CD4-positive, CD25-positive, alpha-beta regulatory T cell (primary cell): Measurements from ENCODE around the gene BCKDK. TPM values are rescaled to one million over a fixed set of nuclear protein-coding genes. Genes with fewer than 3 reads are reported as not detected.
A peak's percentile ranks its signal among the peaks of the same experiment; 100 is the strongest.

Experiments used
- ATAC-seq, 2 donors: fragments of 150-1000 bp; cut with Tn5 transposase; one replicate each; pipeline ENCODE4 v1.10.0; 2021; ENCODE audit warnings: low read depth in 2 of 2, moderate number of reproducible peaks in 2 of 2, moderate library complexity in 1 of 2
- DNase-seq, 3 donors: peaks; one replicate each; pipeline versions ENCODE4 v3.0.0 to v3.0.0-alpha.2; 2012 to 2022; ENCODE audit warnings: mixed read lengths in 1 of 3
- H3K27ac ChIP-seq: one replicate; pipeline ENCODE4 v1.7.0; 2013; ENCODE audit warnings: mild to moderate bottlenecking, low read length; ENCODE audit not compliant: insufficient read depth, poor library complexity, severe bottlenecking
- H3K27me3 ChIP-seq: one replicate; pipeline ENCODE4 v1.7.0; 2013; ENCODE audit warnings: low read length; ENCODE audit not compliant: control insufficient read depth, insufficient read depth
- H3K36me3 ChIP-seq: one replicate; pipeline ENCODE4 v1.7.0; 2013; ENCODE audit warnings: mild to moderate bottlenecking, low read length, moderate library complexity; ENCODE audit not compliant: control insufficient read depth, insufficient read depth
- H3K4me1 ChIP-seq: 2 replicates; pipeline ENCODE4 v1.7.0; 2013; ENCODE audit warnings: mild to moderate bottlenecking, low read length; ENCODE audit not compliant: insufficient read depth, control insufficient read depth, poor library complexity, severe bottlenecking
- H3K4me3 ChIP-seq: one replicate; pipeline ENCODE4 v1.7.0; 2013; ENCODE audit warnings: low read depth, mild to moderate bottlenecking, low read length, moderate library complexity
- H3K9me3 ChIP-seq, 2 experiments: 1 replicate in 1 of 2; 2 replicates in 1 of 2; pipeline ENCODE4 v1.7.0; 2013; ENCODE audit warnings: low read length in 2 of 2, mild to moderate bottlenecking in 1 of 2, moderate library complexity in 1 of 2; ENCODE audit not compliant: control insufficient read depth in 2 of 2
- H3K27ac Mint-ChIP-seq, 3 donors: one replicate each; pipeline ENCODE4 v1.8.0; 2020 to 2022; ENCODE audit warnings: mild to moderate bottlenecking in 3 of 3, mixed read lengths in 3 of 3, moderate library complexity in 2 of 3
- H3K27me3 Mint-ChIP-seq: one replicate; pipeline ENCODE4 v1.8.0; 2022; ENCODE audit warnings: mild to moderate bottlenecking, mixed read lengths
- H3K36me3 Mint-ChIP-seq: one replicate; pipeline ENCODE4 v1.8.0; 2020; ENCODE audit warnings: mixed read lengths
- H3K4me1 Mint-ChIP-seq, 4 donors: one replicate each; pipeline ENCODE4 v1.8.0; 2020 to 2022; ENCODE audit warnings: mixed read lengths in 4 of 4, mild to moderate bottlenecking in 1 of 4
- H3K4me3 Mint-ChIP-seq, 4 donors: one replicate each; pipeline ENCODE4 v1.8.0; 2020 to 2022; ENCODE audit warnings: mild to moderate bottlenecking in 4 of 4, mixed read lengths in 4 of 4, moderate library complexity in 3 of 4
- H3K9me3 Mint-ChIP-seq, 7 donors: one replicate each; pipeline ENCODE4 v1.8.0; 2020 to 2022; ENCODE audit warnings: mixed read lengths in 7 of 7, mild to moderate bottlenecking in 3 of 7, moderate library complexity in 2 of 7
- polyA plus RNA-seq, 4 donors: library from polyadenylated mRNA; unstranded; fragments of 300-500 nt; fragmentation: Illumina TruSeq; gene quantifications; one replicate each; pipeline ENCODE4 v1.2.3, GENCODE V29; 2021
- total RNA-seq: library from RNA; stranded (reverse); gene quantifications from one replicate; pipeline ENCODE4 v1.2.3, GENCODE V29; 2022

The BCKDK gene
- total and polyA plus RNA-seq, 5 donors from 2014 or later: 8.2 to 24.7 (median 23.3) TPM

- Mint-ChIP-seq H3K9me3 (no peaks in the 10 kb centered on the region), H3K27me3 (no peaks in the 10 kb centered on the region), H3K36me3 (peaks cover 22% of the 10 kb centered on the region), H3K4me3 (peak overlapping the region in 1 of 4 donors; percentile 81), H3K27ac (peak overlapping the region in 1 of 3 donors; percentile 69), H3K4me1 (peaks cover 0 to 29% (median 2%) of the 10 kb centered on the region in 4 donors)
- Histone ChIP-seq H3K4me1 (peaks cover 2% of the 10 kb centered on the region), H3K27me3 (no peaks in the 10 kb centered on the region), H3K9me3 (no peaks in the 10 kb centered on the region), H3K27ac (no peak overlapping the region), H3K36me3 (peaks cover 29% of the 10 kb centered on the region), H3K4me3 (no peak overlapping the region)
- ATAC-seq (no peak), DNase-seq (no peak)
Measured at GRCh38 chr16:31082368-31083045, 25.7 kb upstream of the BCKDK start.

- H3K4me1 Mint-ChIP-seq: peaks cover 0 to 23% (median 2%) of the 10 kb centered on the region in 4 donors
- no peaks in the 10 kb centered on the region for H3K27me3 Mint-ChIP-seq
- Histone ChIP-seq H3K9me3 (no peaks in the 10 kb centered on the region), H3K4me3 (no peak overlapping the region), H3K27ac (no peak overlapping the region), H3K4me1 (peaks cover 2% of the 10 kb centered on the region), H3K27me3 (no peaks in the 10 kb centered on the region), H3K36me3 (peaks cover 23% of the 10 kb centered on the region)
- no peak for DNase-seq
- H3K36me3 Mint-ChIP-seq: peaks cover 16% of the 10 kb centered on the region
- H3K9me3 Mint-ChIP-seq: no peaks in the 10 kb centered on the region
- H3K27ac Mint-ChIP-seq: no peak overlapping the region
- H3K4me3 Mint-ChIP-seq: no peak overlapping the region
- ATAC-seq: no peak
Measured at GRCh38 chr16:31083081-31083480, 25.1 kb upstream of the BCKDK start.

GRCh38 chr16:31083556-31083955 lies 24.6 kb upstream of the BCKDK start:
- ATAC-seq: no peak
- H3K27ac ChIP-seq: no peak overlapping the region
- Mint-ChIP-seq H3K27me3 (no peaks in the 10 kb centered on the region), H3K27ac (peak overlapping the region in 1 of 3 donors; percentile 76), H3K4me1 (peaks cover 0 to 19% (median 2%) of the 10 kb centered on the region in 4 donors), H3K9me3 (no peaks in the 10 kb centered on the region), H3K4me3 (no peak overlapping the region), H3K36me3 (peaks cover 12% of the 10 kb centered on the region)
- no peaks in the 10 kb centered on the region for H3K27me3 ChIP-seq
- H3K36me3 ChIP-seq: peaks cover 19% of the 10 kb centered on the region
- DNase-seq: no peak
- H3K4me3 ChIP-seq: no peak overlapping the region
- H3K4me1 ChIP-seq: peaks cover 2% of the 10 kb centered on the region
- no peaks in the 10 kb centered on the region for H3K9me3 ChIP-seq

GRCh38 chr16:31083981-31084380 lies 24.2 kb upstream of the BCKDK start:
- Mint-ChIP-seq H3K9me3 (no peaks in the 10 kb centered on the region), H3K27ac (peak overlapping the region in 1 of 3 donors; percentile 76), H3K27me3 (no peaks in the 10 kb centered on the region), H3K36me3 (peaks cover 7% of the 10 kb centered on the region), H3K4me1 (peaks cover 0 to 15% (median 2%) of the 10 kb centered on the region in 4 donors), H3K4me3 (no peak overlapping the region)
- Histone ChIP-seq H3K27ac (no peak overlapping the region), H3K9me3 (no peaks in the 10 kb centered on the region), H3K4me1 (peaks cover 2% of the 10 kb centered on the region), H3K36me3 (peaks cover 17% of the 10 kb centered on the region), H3K4me3 (no peak overlapping the region), H3K27me3 (no peaks in the 10 kb centered on the region)
- ATAC-seq (no peak), DNase-seq (no peak)

GRCh38 chr16:31084584-31085302 lies 23.4 kb upstream of the BCKDK start:
- Mint-ChIP-seq H3K4me3 (no peak overlapping the region), H3K36me3 (peaks cover 6% of the 10 kb centered on the region), H3K27ac (no peak overlapping the region), H3K4me1 (peaks cover 0 to 13% (median 2%) of the 10 kb centered on the region in 4 donors), H3K9me3 (no peaks in the 10 kb centered on the region), H3K27me3 (no peaks in the 10 kb centered on the region)
- no peak overlapping the region for H3K4me3 ChIP-seq
- H3K4me1 ChIP-seq: peaks cover 2% of the 10 kb centered on the region
- no peak overlapping the region for H3K27ac ChIP-seq
- peaks cover 17% of the 10 kb centered on the region for H3K36me3 ChIP-seq
- no peaks in the 10 kb centered on the region for H3K27me3 ChIP-seq
- DNase-seq (no peak), ATAC-seq (no peak)
- H3K9me3 ChIP-seq: no peaks in the 10 kb centered on the region

- ATAC-seq (no peak), DNase-seq (no peak)
- no peaks in the 10 kb centered on the region for H3K9me3 Mint-ChIP-seq
- H3K4me1 Mint-ChIP-seq: peaks cover 0 to 13% (median 2%) of the 10 kb centered on the region in 4 donors
- H3K4me1 ChIP-seq: peaks cover 2% of the 10 kb centered on the region
- H3K36me3 Mint-ChIP-seq: peaks cover 6% of the 10 kb centered on the region
- no peaks in the 10 kb centered on the region for H3K27me3 ChIP-seq
- no peak overlapping the region for H3K4me3 ChIP-seq
- H3K4me3 Mint-ChIP-seq: no peak overlapping the region
- peaks cover 11% of the 10 kb centered on the region for H3K36me3 ChIP-seq
- peak overlapping the region in 1 of 3 donors; percentile 71 for H3K27ac Mint-ChIP-seq
- H3K27me3 Mint-ChIP-seq: no peaks in the 10 kb centered on the region
- no peaks in the 10 kb centered on the region for H3K9me3 ChIP-seq
- no peak overlapping the region for H3K27ac ChIP-seq
Measured at GRCh38 chr16:31085411-31085810, 22.8 kb upstream of the BCKDK start.

GRCh38 chr16:31085873-31086628 lies 22.1 kb upstream of the BCKDK start:
- peaks cover 0 to 9% (median 3%) of the 10 kb centered on the region in 4 donors for H3K4me1 Mint-ChIP-seq
- Histone ChIP-seq H3K27me3 (no peaks in the 10 kb centered on the region), H3K4me3 (no peak overlapping the region), H3K4me1 (peaks cover 2% of the 10 kb centered on the region), H3K9me3 (no peaks in the 10 kb centered on the region), H3K36me3 (peaks cover 12% of the 10 kb centered on the region), H3K27ac (no peak overlapping the region)
- no peaks in the 10 kb centered on the region for H3K9me3 Mint-ChIP-seq
- H3K27ac Mint-ChIP-seq: no peak overlapping the region
- no peaks in the 10 kb centered on the region for H3K27me3 Mint-ChIP-seq
- peaks cover 3% of the 10 kb centered on the region for H3K36me3 Mint-ChIP-seq
- peak overlapping the region in 1 of 4 donors; percentile 60 for H3K4me3 Mint-ChIP-seq
- ATAC-seq (no peak), DNase-seq (no peak)
